Measurements from ENCODE around the gene SHC2.

The SHC2 gene

DNA sequence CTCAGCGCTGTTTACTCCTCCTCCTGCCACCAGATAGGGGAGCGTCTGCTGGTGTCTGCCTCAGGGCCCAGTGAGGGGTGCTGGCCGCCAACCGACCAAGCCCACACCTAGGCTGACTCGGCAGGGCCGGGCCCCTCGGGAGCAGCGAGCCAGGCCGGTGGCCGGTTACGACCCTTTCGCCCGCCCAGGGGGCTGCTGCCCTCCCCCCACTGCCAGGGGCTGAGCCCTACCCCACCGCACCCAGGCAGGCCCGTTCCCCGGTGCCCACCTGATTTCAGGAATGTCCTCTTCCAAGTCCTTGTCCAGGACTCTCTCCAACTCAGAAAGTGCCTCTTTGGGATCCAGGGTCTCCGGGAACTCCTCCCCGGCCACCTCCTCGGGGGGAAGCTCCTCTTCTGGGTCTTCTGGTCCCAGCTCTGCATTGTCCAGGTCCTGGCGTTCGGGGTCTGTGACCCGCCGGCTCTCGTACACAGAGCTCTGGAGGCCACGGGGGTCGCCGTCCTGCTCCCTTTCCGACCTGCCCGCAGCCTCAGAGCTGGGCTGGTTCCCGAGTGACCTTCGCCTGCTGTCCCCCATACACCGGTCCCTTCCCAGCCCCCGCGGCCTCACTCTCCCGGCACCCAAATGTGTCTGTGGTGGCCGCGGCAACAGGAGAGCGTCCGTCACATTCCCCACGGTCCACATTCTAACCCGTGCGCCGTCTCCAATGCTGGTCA lies 85.3 kb downstream of the SHC2 start:
- Mint-ChIP-seq H3K27me3 (peaks cover 4% of the 10 kb centered on the region), H3K9me3 (peaks cover under 1% of the 10 kb centered on the region)

DNA sequence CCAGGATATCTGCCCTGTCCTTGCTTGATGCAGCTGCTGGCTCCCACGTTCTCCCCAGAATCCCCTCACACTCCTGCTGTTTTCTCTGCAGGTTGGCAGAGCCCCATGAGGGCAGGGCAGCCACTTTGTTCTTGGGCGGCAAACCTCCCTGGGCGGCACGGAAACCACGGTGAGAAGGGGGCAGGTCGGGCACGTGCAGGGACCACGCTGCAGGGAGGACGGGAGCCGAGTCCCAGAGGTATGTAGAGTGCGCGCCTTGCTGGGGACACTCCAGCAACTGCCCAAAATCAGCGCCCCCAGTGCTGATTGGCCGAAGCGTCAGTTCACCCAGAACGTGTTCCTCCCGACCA lies 86.0 kb downstream of the SHC2 start:
- ATAC-seq (ENCODE audit: low read depth) (no peak), DNase-seq (ENCODE audit: low spot score in 2 of 2) (no peak)
- Mint-ChIP-seq H3K36me3 (peaks cover 2% of the 10 kb centered on the region), H3K4me1 (no peaks in the 10 kb centered on the region), H3K27ac (no peak overlapping the region), H3K9me3 (no peaks in the 10 kb centered on the region), H3K4me3 (no peak overlapping the region), H3K27me3 (peaks cover 4% of the 10 kb centered on the region)

More for the DNA sequence above, 85.3 kb downstream of the SHC2 start:
- H3K27ac Mint-ChIP-seq, result no peak overlapping the region
- DNase-seq (ENCODE audit: low spot score in 2 of 2), result no peak
- H3K36me3 Mint-ChIP-seq, result peaks cover 3% of the 10 kb centered on the region
- no peak for ATAC-seq (ENCODE audit: low read depth)
- peaks cover under 1% of the 10 kb centered on the region for H3K4me1 Mint-ChIP-seq
- H3K4me3 Mint-ChIP-seq, result no peak overlapping the region

DNA sequence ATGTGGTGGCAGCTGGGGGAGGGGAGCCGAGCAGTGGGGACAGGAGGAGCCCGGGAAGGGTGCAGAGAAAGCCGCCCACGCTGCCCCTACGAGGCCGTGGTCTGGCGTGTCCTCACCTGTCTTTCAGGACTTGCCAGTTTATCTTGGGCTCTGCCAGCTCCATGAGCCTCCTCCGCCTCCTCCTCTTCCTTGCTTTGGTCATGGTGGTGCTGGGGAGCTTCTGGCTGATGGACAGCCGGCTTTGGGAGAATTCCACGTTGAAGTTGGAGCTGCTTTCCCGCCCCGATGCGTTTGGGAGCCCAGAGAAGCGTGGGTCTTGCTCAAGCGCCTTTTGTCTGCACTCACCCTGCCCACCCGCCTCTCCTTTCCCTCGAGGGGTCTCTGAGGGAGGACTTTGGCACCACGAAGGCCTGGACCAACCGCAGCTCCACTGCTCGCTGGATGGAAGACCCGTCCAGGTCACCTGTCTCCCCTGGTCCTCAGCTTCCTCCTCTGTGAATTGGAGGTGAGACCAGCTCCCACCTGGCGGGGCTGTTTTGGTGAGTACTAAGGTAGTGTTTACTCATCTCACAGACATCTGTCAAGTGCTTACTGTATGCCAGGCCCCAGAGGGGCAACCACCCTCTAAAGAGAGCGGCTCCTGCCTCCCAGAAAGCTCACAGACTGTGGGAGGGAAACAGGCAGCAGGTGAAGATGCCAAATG lies 86.5 kb downstream of the SHC2 start:
- H3K4me3 Mint-ChIP-seq, result no peak overlapping the region
- H3K36me3 Mint-ChIP-seq, result peaks cover 2% of the 10 kb centered on the region
- peaks cover 8% of the 10 kb centered on the region for H3K27me3 Mint-ChIP-seq
- DNase-seq (ENCODE audit: low spot score in 2 of 2) (no peak), ATAC-seq (ENCODE audit: low read depth) (no peak)
- no peaks in the 10 kb centered on the region for H3K4me1 Mint-ChIP-seq
- no peaks in the 10 kb centered on the region for H3K9me3 Mint-ChIP-seq
- no peak overlapping the region for H3K27ac Mint-ChIP-seq

DNA sequence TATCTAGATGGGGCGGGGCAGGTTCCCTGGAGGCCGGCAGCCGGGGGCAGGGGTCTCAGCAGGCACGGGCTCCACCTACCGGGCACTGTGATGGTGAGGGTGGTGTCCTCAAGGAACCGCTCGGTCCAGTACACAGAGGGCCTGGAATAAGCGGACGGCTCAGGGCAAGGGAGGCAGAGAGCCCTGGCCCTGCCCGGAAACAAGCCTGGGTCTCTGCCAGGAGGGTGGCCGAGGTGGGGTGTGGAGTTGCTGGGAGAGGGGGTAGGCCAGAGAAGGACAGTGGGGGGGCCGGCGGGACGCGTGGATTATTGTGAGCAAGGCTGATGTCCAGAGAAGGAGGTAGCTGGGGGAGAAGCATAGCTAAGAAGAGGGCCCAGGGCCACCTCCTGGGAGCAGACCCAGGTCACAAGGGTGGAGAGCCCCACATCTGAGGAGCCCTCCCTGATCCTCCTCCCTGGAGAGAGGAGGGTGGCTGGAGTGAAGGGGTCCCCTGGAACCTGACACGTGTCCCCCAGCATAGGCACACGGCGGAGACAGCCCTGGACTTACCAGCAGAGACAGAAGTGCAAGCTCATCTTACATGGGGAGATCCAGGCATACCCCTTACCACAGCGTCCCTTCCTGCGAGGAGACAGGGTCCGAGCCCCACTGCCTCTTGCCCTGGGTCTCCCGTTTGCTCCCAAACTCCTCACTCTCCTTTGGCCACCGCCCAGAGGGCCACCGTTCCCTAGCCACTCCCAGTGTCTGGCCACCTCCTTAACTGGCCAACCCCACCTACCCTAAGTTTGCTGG lies 87.2 kb downstream of the SHC2 start:
- ATAC-seq (ENCODE audit: low read depth) (no peak), DNase-seq (ENCODE audit: low spot score in 2 of 2) (no peak)
- H3K9me3 Mint-ChIP-seq, result no peaks in the 10 kb centered on the region
- no peaks in the 10 kb centered on the region for H3K4me1 Mint-ChIP-seq
- peaks cover 5% of the 10 kb centered on the region for H3K36me3 Mint-ChIP-seq
- no peak overlapping the region for H3K27ac Mint-ChIP-seq
- H3K27me3 Mint-ChIP-seq, result peaks cover 11% of the 10 kb centered on the region
- H3K4me3 Mint-ChIP-seq, result no peak overlapping the region

DNA sequence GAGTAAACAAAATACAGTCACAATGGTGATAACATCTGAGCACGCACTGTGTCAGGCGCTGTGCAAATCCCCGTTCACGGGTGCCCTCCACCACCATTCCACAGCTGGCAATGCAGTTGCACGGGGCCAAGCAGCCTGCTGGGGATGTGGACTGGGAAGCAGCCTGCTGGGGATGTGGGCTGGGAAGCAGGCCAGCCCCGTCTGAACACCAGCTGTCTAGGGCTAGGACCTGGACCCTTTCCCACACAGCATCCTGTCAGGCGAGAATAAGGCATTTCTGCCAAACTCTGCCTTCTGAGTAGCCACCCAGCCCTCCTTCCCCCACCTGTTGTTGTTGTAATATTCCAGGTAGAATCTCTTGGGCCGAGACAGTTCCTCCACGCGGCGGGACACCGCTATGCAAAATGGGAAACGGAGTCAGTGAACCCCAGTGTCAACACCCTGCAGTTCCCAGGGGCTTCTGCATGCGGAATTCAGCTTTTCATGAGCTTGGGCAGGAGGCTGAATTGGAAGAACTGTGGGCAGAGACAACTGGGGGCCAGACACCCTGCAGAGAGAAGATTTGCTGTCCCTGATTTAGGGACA lies 88.4 kb downstream of the SHC2 start:
- Mint-ChIP-seq H3K4me1 (no peaks in the 10 kb centered on the region), H3K27me3 (peaks cover 11% of the 10 kb centered on the region), H3K27ac (no peak overlapping the region), H3K36me3 (peaks cover 5% of the 10 kb centered on the region), H3K9me3 (no peaks in the 10 kb centered on the region), H3K4me3 (no peak overlapping the region)
- no peak for DNase-seq (ENCODE audit: low spot score in 2 of 2)
- ATAC-seq (ENCODE audit: low read depth), result no peak

DNA sequence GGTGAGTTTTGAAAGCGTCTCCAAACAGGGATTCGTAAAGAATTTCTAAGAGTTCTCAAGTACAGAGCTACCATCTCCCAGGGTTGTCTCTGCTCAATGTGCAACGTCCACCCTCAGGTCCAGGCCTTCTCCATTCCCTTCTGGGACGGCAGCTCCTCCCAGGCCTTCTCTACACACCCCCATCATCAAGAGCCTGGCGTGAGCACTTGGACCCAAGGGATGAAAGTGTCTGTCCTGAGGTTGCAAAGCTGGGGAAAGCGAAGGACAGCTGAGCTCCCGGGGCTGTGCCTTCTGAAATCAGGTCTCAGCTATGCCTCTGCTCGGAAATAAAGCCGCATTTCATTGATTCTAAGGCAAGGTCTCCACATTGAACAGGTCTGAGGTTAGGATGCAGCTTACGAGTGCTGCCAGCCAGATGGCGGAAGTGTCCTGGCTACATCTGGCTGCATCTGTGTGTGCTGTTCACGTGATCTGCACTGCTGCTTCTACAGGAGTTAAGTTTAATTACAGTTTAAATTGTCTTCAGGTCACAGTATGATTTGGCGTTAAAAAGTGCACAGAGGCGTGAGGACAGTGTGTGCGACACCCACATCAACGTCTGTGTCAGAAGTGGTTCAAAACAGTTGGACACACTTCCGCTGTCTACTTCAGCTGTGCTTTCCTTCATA lies 89.2 kb downstream of the SHC2 start:
- ATAC-seq (ENCODE audit: low read depth) (no peak), DNase-seq (ENCODE audit: low spot score in 2 of 2) (no peak)
- Mint-ChIP-seq H3K4me1 (no peaks in the 10 kb centered on the region), H3K27me3 (peaks cover 15% of the 10 kb centered on the region), H3K36me3 (peaks cover 5% of the 10 kb centered on the region), H3K9me3 (no peaks in the 10 kb centered on the region), H3K27ac (no peak overlapping the region), H3K4me3 (no peak overlapping the region)

DNA sequence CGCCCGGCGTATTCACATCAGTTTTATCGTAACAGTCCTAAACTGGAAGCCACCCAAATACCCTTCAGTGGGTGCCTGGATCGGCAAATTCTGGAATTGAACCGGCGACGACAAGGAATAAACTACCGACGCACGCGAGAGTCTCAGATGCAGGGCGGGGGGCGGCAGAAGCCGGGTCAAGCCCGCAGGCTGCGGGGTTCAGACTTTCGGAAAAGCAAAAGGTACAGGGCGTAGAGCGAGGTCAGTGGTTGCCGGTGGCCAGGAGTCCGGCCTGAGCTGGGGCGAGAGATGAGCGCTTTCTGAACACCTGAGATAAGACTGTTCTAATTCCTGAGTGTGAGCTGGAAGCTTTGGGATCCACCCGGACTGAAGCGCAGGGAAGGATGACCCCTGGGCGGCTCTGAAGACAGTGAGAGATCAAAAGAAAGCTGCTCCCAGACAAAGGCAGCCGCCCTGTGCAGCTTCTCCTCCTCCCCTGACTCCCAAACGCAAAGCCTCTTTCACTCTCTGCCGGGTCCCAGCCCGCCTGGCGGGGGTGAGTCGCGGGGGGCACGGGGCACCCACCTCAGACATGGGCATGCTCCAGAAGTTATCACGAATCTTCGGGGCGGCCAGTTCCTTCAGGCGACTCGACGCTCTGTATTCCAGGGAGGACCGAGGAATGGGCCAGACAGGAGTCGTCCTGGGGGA lies 90.0 kb downstream of the SHC2 start:
- peaks cover 4% of the 10 kb centered on the region for H3K36me3 Mint-ChIP-seq
- no peak overlapping the region for H3K4me3 Mint-ChIP-seq
- H3K4me1 Mint-ChIP-seq, result no peaks in the 10 kb centered on the region
- DNase-seq (ENCODE audit: low spot score in 2 of 2), result no peak
- H3K27ac Mint-ChIP-seq, result no peak overlapping the region
- H3K9me3 Mint-ChIP-seq, result no peaks in the 10 kb centered on the region
- ATAC-seq (ENCODE audit: low read depth), result no peak
- H3K27me3 Mint-ChIP-seq, result peaks cover 13% of the 10 kb centered on the region

DNA sequence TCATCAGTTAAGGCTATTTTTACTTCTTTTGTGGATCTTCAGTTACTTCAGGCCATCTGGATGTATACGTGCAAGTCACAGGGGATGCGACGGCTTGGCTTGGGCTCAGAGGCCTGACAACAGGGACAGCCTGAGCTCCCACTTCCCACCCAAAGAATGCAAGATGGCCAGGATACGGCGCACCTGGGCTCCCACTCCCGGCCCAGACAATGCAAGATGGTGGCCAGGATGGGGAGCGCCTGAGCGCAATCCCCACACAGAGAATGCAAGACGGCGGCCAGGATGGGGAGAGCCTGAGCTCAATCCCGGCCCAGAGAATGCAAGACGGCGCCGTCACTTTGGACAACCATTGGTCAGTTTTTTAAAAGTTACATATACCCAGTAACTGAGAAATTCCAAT lies 91.0 kb downstream of the SHC2 start:
- H3K27me3 Mint-ChIP-seq, result peaks cover 17% of the 10 kb centered on the region
- no peaks in the 10 kb centered on the region for H3K9me3 Mint-ChIP-seq
- no peaks in the 10 kb centered on the region for H3K4me1 Mint-ChIP-seq
- H3K27ac Mint-ChIP-seq, result no peak overlapping the region
- H3K4me3 Mint-ChIP-seq, result no peak overlapping the region
- DNase-seq (ENCODE audit: low spot score in 2 of 2) (no peak), ATAC-seq (ENCODE audit: low read depth) (no peak)
- peaks cover 3% of the 10 kb centered on the region for H3K36me3 Mint-ChIP-seq

DNA sequence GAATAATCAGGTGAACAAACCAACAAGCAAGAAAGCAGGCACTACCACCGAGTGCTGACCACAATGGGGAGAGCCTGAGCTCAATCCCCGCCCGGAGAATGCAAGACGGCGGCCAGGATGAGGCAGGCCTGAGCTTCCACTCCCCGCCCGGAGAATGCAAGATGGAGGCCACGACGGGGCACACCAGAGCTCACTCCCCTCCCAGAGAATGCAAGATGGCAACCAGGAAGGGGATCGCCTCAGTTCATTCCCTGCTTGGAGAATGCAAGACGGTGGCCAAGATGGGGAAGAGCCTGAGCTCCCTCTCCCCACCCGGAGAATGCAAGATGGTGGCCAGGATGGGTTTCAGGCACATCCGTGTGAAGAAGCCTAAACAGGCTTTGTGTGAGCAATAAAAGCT lies 91.6 kb downstream of the SHC2 start:
- peaks cover 17% of the 10 kb centered on the region for H3K27me3 Mint-ChIP-seq
- ATAC-seq (ENCODE audit: low read depth) (no peak), DNase-seq (ENCODE audit: low spot score in 2 of 2) (no peak)
- H3K36me3 Mint-ChIP-seq, result peaks cover 3% of the 10 kb centered on the region
- no peak overlapping the region for H3K27ac Mint-ChIP-seq
- H3K9me3 Mint-ChIP-seq, result no peaks in the 10 kb centered on the region
- H3K4me1 Mint-ChIP-seq, result no peaks in the 10 kb centered on the region
- H3K4me3 Mint-ChIP-seq, result no peak overlapping the region

DNA sequence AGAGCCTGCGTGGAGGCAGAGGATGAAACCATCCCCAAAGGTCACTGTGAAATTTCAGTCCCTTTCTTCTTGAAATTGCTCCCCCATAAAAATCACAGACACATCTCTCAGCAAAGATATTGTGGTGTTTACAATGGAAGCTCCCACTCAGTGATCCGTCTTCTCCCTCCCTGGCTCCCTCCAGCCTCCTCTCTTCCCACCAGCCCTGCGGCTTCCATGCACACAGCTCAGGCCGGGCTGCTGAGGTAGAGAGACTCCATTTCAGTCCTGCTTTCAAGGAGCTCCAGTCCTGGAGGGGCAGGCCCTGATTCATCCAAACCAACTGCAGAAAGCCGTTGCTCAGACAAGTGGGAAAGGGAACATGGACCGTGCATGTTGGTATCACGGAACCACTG lies 92.2 kb downstream of the SHC2 start:
- Mint-ChIP-seq H3K27me3 (peaks cover 17% of the 10 kb centered on the region), H3K4me1 (no peaks in the 10 kb centered on the region), H3K36me3 (peaks cover 3% of the 10 kb centered on the region), H3K27ac (no peak overlapping the region), H3K9me3 (no peaks in the 10 kb centered on the region), H3K4me3 (no peak overlapping the region)
- DNase-seq (ENCODE audit: low spot score in 2 of 2) (no peak), ATAC-seq (ENCODE audit: low read depth) (no peak)

DNA sequence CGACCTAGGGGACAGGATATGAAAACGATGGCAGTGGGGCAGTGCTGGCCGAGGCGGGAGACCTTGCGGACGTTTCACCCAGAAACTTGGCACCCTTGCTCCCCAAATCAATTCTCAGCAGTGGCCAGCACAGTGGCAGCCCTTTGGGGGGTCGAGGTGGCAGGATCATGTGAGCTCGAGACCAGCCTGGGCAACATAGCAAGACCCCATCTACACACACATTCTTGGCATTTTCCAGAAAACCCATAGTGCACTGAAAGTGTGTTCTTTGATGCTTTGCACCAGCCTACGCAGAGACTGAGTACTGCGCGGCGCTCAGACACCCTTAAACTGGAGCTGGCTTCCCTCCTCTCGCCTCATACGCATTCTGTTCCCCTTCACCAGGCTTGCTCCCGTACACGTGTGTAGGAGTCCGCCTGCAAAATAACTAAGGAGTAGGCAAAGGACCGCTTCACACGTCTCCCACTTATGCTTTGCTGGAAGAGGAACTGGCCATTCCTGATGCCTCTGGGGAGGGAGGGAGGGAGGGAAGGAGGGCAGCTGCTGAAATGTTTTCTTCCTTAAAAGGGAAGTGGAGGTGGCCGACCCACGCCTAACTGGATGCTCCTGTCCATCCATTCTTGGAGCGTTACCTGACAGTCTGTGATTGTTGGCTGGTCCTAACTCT lies 92.7 kb downstream of the SHC2 start:
- Mint-ChIP-seq H3K9me3 (no peaks in the 10 kb centered on the region), H3K4me3 (no peak overlapping the region), H3K36me3 (peaks cover 3% of the 10 kb centered on the region), H3K27me3 (peaks cover 17% of the 10 kb centered on the region), H3K27ac (no peak overlapping the region), H3K4me1 (no peaks in the 10 kb centered on the region)
- DNase-seq (ENCODE audit: low spot score in 2 of 2) (no peak), ATAC-seq (ENCODE audit: low read depth) (no peak)

DNA sequence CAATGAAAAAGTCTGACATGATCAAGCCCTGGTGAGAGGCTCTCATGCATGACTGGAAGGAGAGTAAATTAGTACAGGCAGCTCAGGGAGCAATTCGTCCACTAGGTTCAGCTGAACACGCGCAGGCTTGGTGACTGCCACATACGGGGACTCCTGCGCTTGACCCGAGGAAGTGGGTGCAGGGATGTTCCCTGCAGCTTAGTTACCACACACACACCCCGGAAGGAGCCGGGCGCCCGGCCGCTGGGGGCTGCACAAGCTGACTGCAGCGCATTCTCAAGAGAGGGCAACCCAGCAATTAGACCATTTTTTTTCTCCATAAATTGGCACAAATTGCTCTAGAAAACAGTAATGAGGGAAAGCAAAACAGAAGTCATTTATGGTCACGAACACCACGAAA lies 93.3 kb downstream of the SHC2 start:
- DNase-seq (ENCODE audit: low spot score in 2 of 2), result no peak

DNA sequence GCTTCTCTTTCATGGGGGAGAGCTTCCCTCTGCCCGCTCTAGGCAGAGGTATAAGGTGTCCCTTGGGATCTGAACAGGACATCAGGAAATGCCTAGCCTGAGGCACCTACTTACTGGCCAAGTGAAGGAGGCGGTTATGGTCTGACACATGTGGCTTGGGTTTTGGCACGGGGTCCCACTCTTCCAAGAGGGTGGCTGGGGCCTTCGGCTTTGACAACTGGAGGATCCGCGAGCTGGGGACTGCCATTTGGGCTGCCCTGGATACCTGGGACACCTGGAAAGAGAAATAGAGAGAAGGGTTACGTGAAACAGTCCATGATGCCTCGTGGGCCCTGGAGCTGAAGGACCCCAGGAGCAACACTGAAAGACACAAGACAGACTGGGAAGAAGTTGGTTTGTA lies 93.9 kb downstream of the SHC2 start:
- Mint-ChIP-seq H3K9me3 (peaks cover 2% of the 10 kb centered on the region), H3K27ac (no peak overlapping the region), H3K4me3 (no peak overlapping the region), H3K4me1 (no peaks in the 10 kb centered on the region), H3K27me3 (peaks cover 18% of the 10 kb centered on the region), H3K36me3 (peaks cover 5% of the 10 kb centered on the region)
- no peak for DNase-seq (ENCODE audit: low spot score in 2 of 2)
- no peak for ATAC-seq (ENCODE audit: low read depth)

More for the DNA sequence above, 93.3 kb downstream of the SHC2 start:
- H3K27ac Mint-ChIP-seq, result no peak overlapping the region
- peaks cover 19% of the 10 kb centered on the region for H3K27me3 Mint-ChIP-seq
- no peak overlapping the region for H3K4me3 Mint-ChIP-seq
- H3K9me3 Mint-ChIP-seq, result peaks cover 2% of the 10 kb centered on the region
- no peak for ATAC-seq (ENCODE audit: low read depth)
- H3K36me3 Mint-ChIP-seq, result peaks cover 5% of the 10 kb centered on the region
- no peaks in the 10 kb centered on the region for H3K4me1 Mint-ChIP-seq

Data from memory B cell (primary cell).